ENCODE measurements around the gene SSRP1. TPM values are rescaled to one million over a fixed set of nuclear protein-coding genes. Genes with fewer than 3 reads are reported as not detected.
A peak's percentile ranks its signal among the peaks of the same experiment; 100 is the strongest.

Gene SSRP1
- total RNA-seq, 1 experiment from 2014 or later: 79.9 TPM

DNA sequence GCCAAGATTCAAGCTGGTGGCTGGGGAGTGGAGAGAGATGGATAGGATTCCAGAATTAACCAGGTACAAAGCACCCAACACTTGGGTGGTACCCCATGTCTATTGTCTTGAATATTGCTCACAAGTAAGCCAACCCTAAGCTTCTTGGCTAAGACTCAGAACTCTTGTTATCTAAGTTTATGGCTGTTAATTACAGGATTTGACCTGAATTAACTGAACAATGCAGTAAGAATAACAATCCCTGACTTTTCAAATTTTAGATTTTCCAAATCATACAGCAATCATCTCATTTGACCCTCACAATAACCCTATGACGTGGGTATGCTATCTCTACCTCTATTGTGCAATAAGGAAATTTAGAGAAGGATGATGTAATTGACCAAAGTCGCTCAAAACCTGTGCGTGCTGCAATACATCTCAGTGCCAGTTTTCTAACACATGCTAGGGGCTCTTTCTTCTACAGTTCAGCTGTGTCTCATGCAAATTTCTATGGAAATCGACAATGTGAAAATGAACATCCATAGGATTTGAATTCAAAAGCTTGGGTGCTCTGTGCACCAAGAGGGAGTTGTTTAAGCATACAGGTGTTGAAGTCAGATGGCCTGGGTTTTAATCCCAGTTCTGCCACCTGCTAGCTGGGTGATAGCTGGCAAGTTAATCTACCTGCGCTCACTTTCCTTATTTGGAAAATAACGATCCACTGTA lies 58.6 kb downstream of the SSRP1 start:
- Histone ChIP-seq H3K27me3 (ENCODE audit: low read length) (no peaks in the 10 kb centered on the region), H3K9me3 (ENCODE audit: low read length) (peaks cover 5% of the 10 kb centered on the region; the same call in 1 of the 2 replicates), H2AFZ (ENCODE audit: low read length) (peak overlapping the region; percentile 8; the same call in 1 of the 2 replicates), H4K20me1 (ENCODE audit: insufficient read depth, low read depth, low read length) (no peaks in the 10 kb centered on the region), H3K4me2 (ENCODE audit: low read depth, low read length, poor library complexity, severe bottlenecking) (peak overlapping the region; percentile 7), H3K4me3 (ENCODE audit: low read length) (no peak overlapping the region), H3K4me1 (ENCODE audit: low read length) (peaks cover 9% of the 10 kb centered on the region), H3K79me2 (ENCODE audit: low read length) (no peaks in the 10 kb centered on the region), H3K9ac (ENCODE audit: low read length) (no peak overlapping the region), H3K27ac (ENCODE audit: low read length) (no peak overlapping the region), H3K36me3 (ENCODE audit: insufficient read depth, low read length) (no peaks in the 10 kb centered on the region), H3K9me2 (replicated peaks; ENCODE audit: insufficient read depth, low read length) (no peaks in the 10 kb centered on the region)
- no peak for DNase-seq

DNA sequence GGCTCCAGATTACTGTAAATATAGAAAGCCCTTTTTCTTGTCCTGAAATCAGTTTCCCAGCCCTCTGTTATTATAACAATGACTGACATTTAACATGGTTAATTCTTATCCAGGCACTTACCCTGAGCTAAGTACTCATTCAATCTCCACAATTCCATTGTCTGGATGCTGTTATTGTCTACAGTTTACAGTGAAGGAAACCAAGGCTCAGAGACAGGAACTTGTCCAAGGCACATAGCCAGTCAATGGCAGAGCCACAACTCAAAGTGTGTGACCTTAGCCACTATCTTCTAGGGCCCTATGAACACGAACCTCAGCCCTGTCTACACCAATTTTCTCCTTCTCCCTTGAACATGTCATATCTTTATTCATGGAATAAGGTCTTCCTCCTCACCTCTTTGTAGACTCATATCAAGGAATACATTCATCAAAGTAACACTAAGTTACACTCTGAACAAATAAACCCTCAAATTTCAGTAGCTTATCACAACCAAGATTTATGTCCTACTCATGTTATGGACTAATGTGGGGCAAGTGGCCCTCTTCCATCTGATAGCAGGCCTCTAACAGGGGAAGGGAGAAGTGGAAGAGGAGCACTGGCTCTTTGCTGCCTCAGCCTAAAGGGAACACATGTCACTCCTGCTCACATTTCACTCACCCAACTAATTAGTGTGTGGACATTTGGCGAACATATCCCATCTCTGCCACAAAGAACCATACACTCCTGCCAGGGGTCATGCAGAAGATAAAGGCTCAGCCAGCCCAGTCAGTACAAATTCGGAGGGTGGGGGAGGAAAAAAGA lies 59.3 kb downstream of the SSRP1 start:
- Histone ChIP-seq H2AFZ (ENCODE audit: low read length) (no peak overlapping the region), H3K9ac (ENCODE audit: low read length) (no peak overlapping the region), H3K9me3 (ENCODE audit: low read length) (peaks cover 5% of the 10 kb centered on the region; the same call in 1 of the 2 replicates), H3K27ac (ENCODE audit: low read length) (no peak overlapping the region), H3K4me3 (ENCODE audit: low read length) (no peak overlapping the region), H4K20me1 (ENCODE audit: insufficient read depth, low read depth, low read length) (no peaks in the 10 kb centered on the region), H3K9me2 (replicated peaks; ENCODE audit: insufficient read depth, low read length) (no peaks in the 10 kb centered on the region), H3K27me3 (ENCODE audit: low read length) (no peaks in the 10 kb centered on the region), H3K79me2 (ENCODE audit: low read length) (no peaks in the 10 kb centered on the region), H3K4me2 (ENCODE audit: low read depth, low read length, poor library complexity, severe bottlenecking) (no peak overlapping the region), H3K4me1 (ENCODE audit: low read length) (peaks cover 9% of the 10 kb centered on the region), H3K36me3 (ENCODE audit: insufficient read depth, low read length) (no peaks in the 10 kb centered on the region)
- DNase-seq: no peak

Other genes starting within 250 kb of the SSRP1 start
- not detected in 2 replicates for gene LRRC55, start 153.9 kb downstream of the SSRP1 start, total RNA-seq (2014; rRNA removed; shearing (Covaris generic); ENCODE audit: low replicate concordance)
- gene APLNR, start 98.6 kb downstream of the SSRP1 start, total RNA-seq (2014; rRNA removed; shearing (Covaris generic); ENCODE audit: low replicate concordance): not detected in 2 replicates
- gene TNKS1BP1, start 10.9 kb downstream of the SSRP1 start, total RNA-seq (2014; rRNA removed; shearing (Covaris generic); ENCODE audit: low replicate concordance): 11.6 and 21.9 TPM in 2 replicates
- gene P2RX3, start 2.5 kb upstream of the SSRP1 start, total RNA-seq (2014; rRNA removed; shearing (Covaris generic); ENCODE audit: low replicate concordance): not detected in 2 replicates
- not detected in 2 replicates for gene PRG3, start 45.3 kb upstream of the SSRP1 start, total RNA-seq (2014; rRNA removed; shearing (Covaris generic); ENCODE audit: low replicate concordance)
- gene PRG2, start 54.8 kb upstream of the SSRP1 start, total RNA-seq (2014; rRNA removed; shearing (Covaris generic); ENCODE audit: low replicate concordance): not detected in 2 replicates
- gene SLC43A3, start 91.2 kb upstream of the SSRP1 start, total RNA-seq (2014; rRNA removed; shearing (Covaris generic); ENCODE audit: low replicate concordance): 56.6 and 69.3 TPM in 2 replicates
- 0.07 TPM in 1 of 2 replicates, not detected in the other for gene RTN4RL2, start 124.6 kb upstream of the SSRP1 start, total RNA-seq (2014; rRNA removed; shearing (Covaris generic); ENCODE audit: low replicate concordance)
- gene SLC43A1, start 179.8 kb upstream of the SSRP1 start, total RNA-seq (2014; rRNA removed; shearing (Covaris generic); ENCODE audit: low replicate concordance): 238 and 244 TPM in 2 replicates
- 48.0 and 49.8 TPM in 2 replicates for gene TIMM10, start 194.9 kb upstream of the SSRP1 start, total RNA-seq (2014; rRNA removed; shearing (Covaris generic); ENCODE audit: low replicate concordance)
- not detected in 2 replicates for gene SMTNL1, start 201.7 kb upstream of the SSRP1 start, total RNA-seq (2014; rRNA removed; shearing (Covaris generic); ENCODE audit: low replicate concordance)
- 123 and 129 TPM in 2 replicates for gene UBE2L6, start 231.8 kb upstream of the SSRP1 start, total RNA-seq (2014; rRNA removed; shearing (Covaris generic); ENCODE audit: low replicate concordance)

All from Karpas-422 (cell line).